MCF 10A (cell line): Measurements from ENCODE around the gene ZNF101. TPM values are rescaled to one million over a fixed set of nuclear protein-coding genes. Genes with fewer than 3 reads are reported as not detected.
"Not testable (repeated sequence)": the region's sequence is repeated elsewhere in the genome, so short reads cannot be mapped to it uniquely, and the experiment has no call there.

Source experiments
- BruUV-seq: library from RNA; stranded (reverse); fragments of 400-500 nt; replicated peaks from 2 replicates; lab custom pipeline; 2021; lab: Mats Ljungman, UMichigan
- CTCF ChIA-PET: fragments of 300-600 bp; sonication (Branson Sonifier 250); formaldehyde crosslinking; extraction: SDS; loops from one replicate; lab custom pipeline; 2021; ENCODE audit warnings: antibody characterized with exemption, inconsistent platforms; lab: Yijun Ruan, JAX
- POLR2A ChIA-PET: fragments of 300-600, 350-650 bp; sonication (Branson Sonifier 250); formaldehyde crosslinking; extraction: SDS; loops from one replicate; lab custom pipeline; 2020; ENCODE audit warnings: antibody characterized with exemption, inconsistent platforms; lab: Yijun Ruan, JAX
- DNase-seq: peaks from one replicate; pipeline ENCODE4 v3.0.0-alpha.2; 2018; ENCODE audit not compliant: unreplicated experiment
- H3K27ac Mint-ChIP-seq: one replicate; pipeline ENCODE4 v1.8.0; 2022; ENCODE audit warnings: mild to moderate bottlenecking, low read depth, mixed read lengths; ENCODE audit not compliant: unreplicated experiment
- H3K27me3 Mint-ChIP-seq: one replicate; pipeline ENCODE4 v1.8.0; 2022; ENCODE audit warnings: mixed read lengths; ENCODE audit not compliant: insufficient read depth, unreplicated experiment
- H3K36me3 Mint-ChIP-seq: one replicate; pipeline ENCODE4 v1.8.0; 2022; ENCODE audit warnings: mild to moderate bottlenecking, moderate library complexity, mixed read lengths; ENCODE audit not compliant: insufficient read depth, unreplicated experiment
- H3K4me1 Mint-ChIP-seq: one replicate; pipeline ENCODE4 v1.8.0; 2022; ENCODE audit warnings: mixed read lengths; ENCODE audit not compliant: insufficient read depth, unreplicated experiment
- H3K4me3 Mint-ChIP-seq: one replicate; pipeline ENCODE4 v1.8.0; 2022; ENCODE audit warnings: mild to moderate bottlenecking, moderate library complexity, mixed read lengths; ENCODE audit not compliant: unreplicated experiment
- H3K9me3 Mint-ChIP-seq: one replicate; pipeline ENCODE4 v1.8.0; 2022; ENCODE audit warnings: mixed read lengths; ENCODE audit not compliant: unreplicated experiment
- intact Hi-C: fragments of 100-400 bp; cut with micrococcal nuclease; formaldehyde crosslinking; loops from 2 replicates; pipeline ENCODE4 v1.14.1; 2022
- total RNA-seq: library from RNA; stranded (reverse); gene quantifications from 2 replicates; pipeline ENCODE4 v1.2.3, GENCODE V29; 2022
- TF ChIP-seq, protein P1 (sequence below): fragments of 200-600 bp; IDR thresholded peaks from one replicate; pipeline ENCODE4 v1.8.0; 2022; ENCODE audit warnings: antibody characterized with exemption, mild to moderate bottlenecking; ENCODE audit not compliant: unreplicated experiment

ZNF101 gene
- total RNA-seq, 1 experiment from 2014 or later = 8.6 TPM

DNA sequence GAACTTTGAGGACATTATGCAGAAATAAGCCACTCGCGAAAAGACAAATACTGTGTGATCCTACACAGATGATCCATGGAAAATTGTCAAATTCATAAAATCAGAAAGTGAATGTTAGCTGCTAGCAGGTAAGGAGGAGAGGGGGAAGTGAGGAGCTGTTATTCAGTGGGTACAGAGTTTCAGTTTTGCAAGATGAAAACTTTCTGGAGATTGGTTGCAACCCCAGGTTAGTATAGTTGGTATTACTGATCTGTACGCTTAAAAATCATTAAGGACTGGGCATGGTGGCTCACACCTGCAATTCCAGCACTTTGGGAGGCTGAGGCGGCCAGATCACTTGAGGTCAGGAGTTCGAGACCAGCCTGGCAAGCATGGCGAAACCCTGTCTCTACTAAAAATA, 17.9 kb downstream of the ZNF101 start:
- Mint-ChIP-seq H3K27me3 (no peaks in the 10 kb centered on the region), H3K9me3 (peaks cover 20% of the 10 kb centered on the region), H3K4me1 (no peaks in the 10 kb centered on the region), H3K36me3 (no peaks in the 10 kb centered on the region), H3K4me3 (no peak overlapping the region), H3K27ac (no peak overlapping the region)
- TF ChIP-seq, protein P1, sequence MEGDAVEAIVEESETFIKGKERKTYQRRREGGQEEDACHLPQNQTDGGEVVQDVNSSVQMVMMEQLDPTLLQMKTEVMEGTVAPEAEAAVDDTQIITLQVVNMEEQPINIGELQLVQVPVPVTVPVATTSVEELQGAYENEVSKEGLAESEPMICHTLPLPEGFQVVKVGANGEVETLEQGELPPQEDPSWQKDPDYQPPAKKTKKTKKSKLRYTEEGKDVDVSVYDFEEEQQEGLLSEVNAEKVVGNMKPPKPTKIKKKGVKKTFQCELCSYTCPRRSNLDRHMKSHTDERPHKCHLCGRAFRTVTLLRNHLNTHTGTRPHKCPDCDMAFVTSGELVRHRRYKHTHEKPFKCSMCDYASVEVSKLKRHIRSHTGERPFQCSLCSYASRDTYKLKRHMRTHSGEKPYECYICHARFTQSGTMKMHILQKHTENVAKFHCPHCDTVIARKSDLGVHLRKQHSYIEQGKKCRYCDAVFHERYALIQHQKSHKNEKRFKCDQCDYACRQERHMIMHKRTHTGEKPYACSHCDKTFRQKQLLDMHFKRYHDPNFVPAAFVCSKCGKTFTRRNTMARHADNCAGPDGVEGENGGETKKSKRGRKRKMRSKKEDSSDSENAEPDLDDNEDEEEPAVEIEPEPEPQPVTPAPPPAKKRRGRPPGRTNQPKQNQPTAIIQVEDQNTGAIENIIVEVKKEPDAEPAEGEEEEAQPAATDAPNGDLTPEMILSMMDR = no peak
- POLR2A ChIA-PET = no interaction called here
- no peak for DNase-seq
- BruUV-seq = no TSS peak
- CTCF ChIA-PET = no interaction called here
- intact Hi-C loops = no loop called here

DNA sequence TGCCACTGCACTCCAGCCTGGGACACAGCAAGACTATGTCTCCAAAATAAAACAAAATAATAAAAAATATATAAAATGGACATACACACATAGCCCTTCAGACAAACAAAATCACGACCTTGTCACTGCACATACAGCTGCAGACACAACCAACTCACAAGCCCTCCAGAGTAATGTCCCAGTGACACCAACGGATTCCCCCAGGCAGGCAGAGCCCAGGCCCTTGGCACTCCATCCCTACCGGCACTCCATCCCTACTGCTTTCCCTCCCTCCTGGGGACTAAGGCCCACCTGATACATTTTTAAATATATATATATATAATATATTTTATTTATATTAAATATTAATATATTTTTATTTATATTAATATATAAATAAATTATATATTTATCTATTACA, 18.5 kb downstream of the ZNF101 start:
- TF ChIP-seq, protein P1 = no peak
- ChIA-PET POLR2A (no interaction called here), CTCF (no interaction called here)
- H3K27me3 Mint-ChIP-seq = no peaks in the 10 kb centered on the region
- DNase-seq = no peak
- peaks cover 20% of the 10 kb centered on the region for H3K9me3 Mint-ChIP-seq
- H3K27ac Mint-ChIP-seq = no peak overlapping the region
- no peak overlapping the region for H3K4me3 Mint-ChIP-seq
- no peaks in the 10 kb centered on the region for H3K4me1 Mint-ChIP-seq
- BruUV-seq = no TSS peak
- H3K36me3 Mint-ChIP-seq = no peaks in the 10 kb centered on the region
- intact Hi-C loops = no loop called here

DNA sequence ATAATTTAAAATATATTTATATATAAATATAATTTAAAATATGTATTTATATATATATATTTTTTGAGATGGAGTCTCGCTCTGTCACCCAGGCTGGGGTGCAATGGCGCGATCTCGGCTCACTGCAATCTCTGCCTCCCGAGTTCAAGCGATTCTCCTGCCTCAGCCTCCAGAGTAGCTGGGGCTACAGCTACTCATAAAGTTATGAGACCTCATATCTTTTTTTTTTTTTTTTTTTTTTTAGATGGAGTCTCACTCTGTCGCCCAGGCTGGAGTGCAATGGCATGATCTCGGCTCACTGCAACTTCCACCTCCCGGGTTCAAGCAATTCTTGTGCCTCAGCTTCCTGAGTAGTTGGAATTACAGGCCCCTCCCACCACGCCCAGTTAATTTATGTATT, 20.4 kb downstream of the ZNF101 start:
- H3K4me1 Mint-ChIP-seq, H3K9me3 Mint-ChIP-seq, H3K36me3 Mint-ChIP-seq, DNase-seq, H3K27me3 Mint-ChIP-seq, H3K27ac Mint-ChIP-seq, intact Hi-C loops, H3K4me3 Mint-ChIP-seq, BruUV-seq, POLR2A ChIA-PET: not testable (repeated sequence)
- CTCF ChIA-PET = interaction anchor here (0.5 kb wide), 1 partner anchor 46 kb away, joined by 3 read pairs; no protein-coding TSS in a partner anchor

DNA sequence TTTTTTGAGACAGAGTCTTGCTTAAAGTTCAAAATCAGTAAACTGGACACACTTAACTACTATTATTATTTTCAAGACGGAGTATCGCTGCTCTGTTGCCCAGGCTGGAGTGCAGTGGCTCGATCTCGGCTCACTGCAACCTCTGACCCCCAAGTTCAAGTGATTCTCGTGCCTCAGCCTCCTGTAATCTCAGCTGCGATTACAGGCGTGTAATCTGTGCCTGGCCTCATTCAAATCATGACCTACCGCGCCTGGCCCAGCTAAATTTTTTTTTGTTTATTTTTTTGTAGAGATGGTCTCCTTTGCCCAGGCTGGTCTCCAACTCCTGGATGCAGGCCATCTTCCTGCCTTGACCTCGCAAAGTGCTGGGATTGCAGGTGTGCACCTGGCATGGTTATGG, 23.0 kb downstream of the ZNF101 start:
- Mint-ChIP-seq H3K27ac (no peak overlapping the region), H3K36me3 (no peaks in the 10 kb centered on the region), H3K4me3 (no peak overlapping the region), H3K27me3 (no peaks in the 10 kb centered on the region), H3K9me3 (no peaks in the 10 kb centered on the region), H3K4me1 (no peaks in the 10 kb centered on the region)
- TF ChIP-seq, protein P1 = no peak
- no TSS peak for BruUV-seq
- no peak for DNase-seq
- CTCF ChIA-PET = no interaction called here
- intact Hi-C loops = no loop called here
- POLR2A ChIA-PET = no interaction called here

DNA sequence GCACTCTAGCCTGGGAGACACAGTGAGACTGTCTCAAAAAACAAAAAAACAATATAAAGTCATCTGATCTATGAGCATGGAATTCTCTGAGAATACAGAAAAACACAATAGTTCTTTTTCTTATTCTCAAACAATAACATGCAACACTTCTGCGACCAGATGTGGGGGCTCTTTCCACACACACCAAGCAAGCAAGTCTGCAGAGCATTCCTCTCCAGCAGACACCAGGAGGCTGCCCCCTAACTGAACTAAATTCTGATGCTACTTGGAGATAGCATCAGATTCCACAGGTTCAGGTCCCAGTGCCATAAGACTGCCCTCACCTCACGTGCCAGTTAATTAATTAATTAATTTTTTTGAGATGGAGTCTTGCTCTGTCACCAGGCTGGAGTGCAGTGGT, 27.7 kb downstream of the ZNF101 start:
- CTCF ChIA-PET = no interaction called here
- Mint-ChIP-seq H3K27me3 (no peaks in the 10 kb centered on the region), H3K4me3 (no peak overlapping the region), H3K36me3 (no peaks in the 10 kb centered on the region), H3K27ac (no peak overlapping the region), H3K4me1 (no peaks in the 10 kb centered on the region), H3K9me3 (no peaks in the 10 kb centered on the region)
- TF ChIP-seq, protein P1 = no peak
- POLR2A ChIA-PET = no interaction called here
- intact Hi-C loops = no loop called here
- no peak for DNase-seq
- BruUV-seq = no TSS peak
